ENCODE data around the gene SPA17. TPM values are rescaled to one million over a fixed set of nuclear protein-coding genes. Genes with fewer than 3 reads are reported as not detected.

Gene SPA17
- total and polyA plus RNA-seq, 2 of the 8 experiments (the other 6 are each of a cell fraction or from before 2014, with no cell fraction given) = 3.7 to 5.2 TPM

- Histone ChIP-seq H4K91ac (replicated peaks; ENCODE audit: insufficient read length, low read length) (no peak overlapping the region), H4K20me1 (replicated peaks in 1 of 2; ENCODE audit: control insufficient read depth in 1 of 2, insufficient read depth in 2 of 2, low read length in 2 of 2) (no peaks in the 10 kb centered on the region), H3K27ac (ENCODE audit: low read depth, low read length) (no peak overlapping the region), H3K79me2 (ENCODE audit: control insufficient read depth in 1 of 2, insufficient read depth in 2 of 2, low read length in 2 of 2) (no peaks in the 10 kb centered on the region), H3K79me1 (ENCODE audit: low read depth, low read length) (no peaks in the 10 kb centered on the region), H3K18ac (ENCODE audit: extremely low read depth, low read length) (no peak overlapping the region), H2BK120ac (replicated peaks; ENCODE audit: low read depth, low read length) (no peak overlapping the region), H3K56ac (replicated peaks; ENCODE audit: insufficient read length, low read depth, low read length) (no peak overlapping the region), H4K5ac (ENCODE audit: insufficient read length, low read depth, low read length) (no peak overlapping the region), H3K23me2 (ENCODE audit: low read depth, low read length) (no peaks in the 10 kb centered on the region; the same call in 1 of the 2 replicates), H2BK15ac (ENCODE audit: low read length) (no peak overlapping the region), H3K23ac (ENCODE audit: insufficient read length) (no peak overlapping the region), H3K4me2 (ENCODE audit: insufficient read depth in 1 of 2, low read depth in 2 of 2, low read length in 2 of 2) (no peak overlapping the region), H2BK5ac (ENCODE audit: low read depth, low read length) (no peak overlapping the region), H3K9me3 (ENCODE audit: insufficient read depth in 2 of 2, low read depth in 1 of 2, low read length in 1 of 2) (no peaks in the 10 kb centered on the region), H2BK20ac (ENCODE audit: low read length) (no peak overlapping the region), H3K4ac (replicated peaks; ENCODE audit: insufficient read length, low read depth, low read length) (no peak overlapping the region), H3K4me1 (replicated peaks in 1 of 4; ENCODE audit: control insufficient read depth in 3 of 4, insufficient read depth in 4 of 4, low read length in 3 of 4) (peaks cover 8 to 15% (median 10%) of the 10 kb centered on the region in 4 experiments), H2AK5ac (ENCODE audit: low read depth, low read length) (no peak overlapping the region), H3K27me3 (replicated peaks in 1 of 4; ENCODE audit: control insufficient read depth in 3 of 4, extremely low read depth in 1 of 4, insufficient read depth in 3 of 4, low read length in 3 of 4) (peaks cover 0 to 6% (median 4%) of the 10 kb centered on the region in 4 experiments; a peak in 5 of 7 replicates), H2BK12ac (ENCODE audit: low read depth, low read length) (no peak overlapping the region), H4K8ac (ENCODE audit: extremely low read depth, insufficient read depth, low read length) (no peak overlapping the region), H3K9ac (replicated peaks in 1 of 4; ENCODE audit: extremely low read depth in 1 of 4, low read depth in 3 of 4, low read length in 3 of 4) (no peak overlapping the region), H3K14ac (ENCODE audit: insufficient read length) (no peak overlapping the region), H2AFZ (ENCODE audit: low read length) (no peak overlapping the region), H3K36me3 (ENCODE audit: control insufficient read depth in 2 of 4, insufficient read depth in 4 of 4, low read length in 3 of 4) (no peaks in the 10 kb centered on the region), H3K4me3 (ENCODE audit: extremely low read depth in 1 of 4, insufficient read depth in 2 of 4, low read depth in 3 of 4, low read length in 4 of 4) (no peak overlapping the region)
- DNase-seq (ENCODE audit: low read depth in 1 of 2, low spot score in 2 of 2) (no peak), FAIRE-seq (no peak)
- TF ChIP-seq HDAC6 (IDR thresholded peaks at IDR 0.05; ENCODE audit: low read depth, low read length) (no peak), YY1 (IDR thresholded peaks at IDR 0.05; ENCODE audit: low read depth, low read length) (no peak), SRF (IDR thresholded peaks at IDR 0.05; ENCODE audit: low read depth, low read length) (no peak), E2F6 (IDR thresholded peaks at IDR 0.05) (no peak), RFX5 (IDR thresholded peaks at IDR 0.05; ENCODE audit: borderline replicate concordance, low read depth, low read length) (no peak), GTF2F1 (IDR thresholded peaks at IDR 0.05; ENCODE audit: borderline replicate concordance, low read depth, low read length) (no peak), POU5F1 (IDR thresholded peaks at IDR 0.05; ENCODE audit: low read depth, low read length) (no peak), POLR2AphosphoS5 (IDR thresholded peaks at IDR 0.05; ENCODE audit: low read depth, low read length) (no peak)
- 78% methylated on average over 4 of the region's 4 CpGs; no CpG with 5 or more reads in 1 of the 2 experiments for WGBS, 2 experiments (ENCODE audit: extremely low coverage in 1 of 2, insufficient coverage in 1 of 2, insufficient read length in 1 of 2, insufficient replicate concordance in 2 of 2, low coverage in 1 of 2, low lambda C conversion rate in 2 of 2, missing lambda C conversion rate in 1 of 2)
- POLR2A ChIA-PET (ENCODE audit: partially characterized antibody) = interaction anchor here (0.6 to 0.9 kb wide), 2 partner anchors 10 to 12 kb away, joined by 3 read pairs; partner anchors contain the start of gene NRGN
- CTCF ChIA-PET (ENCODE audit: partially characterized antibody) = interaction anchor here (1.4 to 21.1 kb wide), 3 partner anchors 12 to 60 kb away, joined by 3 to 382 read pairs (median 6); partner anchors contain the start of genes ESAM and VSIG2
Measured at GRCh38 chr11:124729571-124729970, 55.9 kb downstream of the SPA17 start.

All from H1 (cell line).